Heart right ventricle (tissue), 16 donors: ENCODE measurements around the gene PRICKLE4. TPM values are rescaled to one million over a fixed set of nuclear protein-coding genes. Genes with fewer than 3 reads are reported as not detected.
"Not testable (repeated sequence)": the region's sequence is repeated elsewhere in the genome, so short reads cannot be mapped to it uniquely, and the experiment has no call there.

Source experiments
- ATAC-seq, 8 donors: fragments of 200-7000 bp; cut with Tn5 transposase; one replicate each; pipeline ENCODE4 v1.9.1; 2020; ENCODE audit warnings: mild to moderate bottlenecking in 8 of 8, moderate library complexity in 8 of 8, moderate number of reproducible peaks in 1 of 8
- DNase-seq, 2 donors: peaks; one replicate each; pipeline ENCODE4 v3.0.0-alpha.2; 2020
- H3K27ac ChIP-seq, 10 donors: fragments of 200-600 bp; sonication (generic) in 2 of 10; one replicate each; pipeline versions ENCODE4 v1.5.0 to v1.8.0; 2020 to 2022; ENCODE audit warnings: mild to moderate bottlenecking in 3 of 10
- H3K27me3 ChIP-seq, 7 donors: fragments of 200-600 bp; one replicate each; pipeline ENCODE4 v1.8.0; 2021 to 2022; ENCODE audit warnings: mild to moderate bottlenecking in 2 of 7
- H3K36me3 ChIP-seq, 9 donors: fragments of 200-600 bp; sonication (generic) in 1 of 9; one replicate each; pipeline versions ENCODE4 v1.5.0 to v1.8.0; 2020 to 2022; ENCODE audit warnings: mild to moderate bottlenecking in 2 of 9
- H3K4me1 ChIP-seq, 9 donors: fragments of 200-600 bp; sonication (generic) in 1 of 9; one replicate each; pipeline versions ENCODE4 v1.5.0 to v1.8.0; 2020 to 2022; ENCODE audit warnings: mild to moderate bottlenecking in 4 of 9
- H3K4me3 ChIP-seq, 10 donors: fragments of 200-600 bp; sonication (generic) in 2 of 10; one replicate each; pipeline versions ENCODE4 v1.5.0 to v1.8.0; 2020 to 2022; ENCODE audit warnings: mild to moderate bottlenecking in 7 of 10, moderate library complexity in 2 of 10
- H3K9me3 ChIP-seq, 11 donors: fragments of 200-600 bp in 10 of 11; sonication (generic) in 2 of 11; one replicate each; pipeline versions ENCODE4 v1.5.0 to v1.8.0; 2013 to 2022; ENCODE audit warnings: mild to moderate bottlenecking in 2 of 11, control low read depth in 1 of 11, moderate library complexity in 1 of 11
- WGBS, 2 donors: extraction: QIAGEN DNeasy Blood & Tissue Kit; methylation state at CpG; one replicate each; pipeline ENCODE4 v1.1.7; 2013; ENCODE audit warnings: inconsistent platforms in 1 of 2; 5-methylcytosine and 5-hydroxymethylcytosine counted together
- intact Hi-C, 10 donors: fragments of 100-400 bp; cut with DNase I; formaldehyde crosslinking; loops; one replicate each; pipeline versions ENCODE4 v1.11.1 to v1.14.2; 2022
- polyA plus RNA-seq, 2 donors: library from polyadenylated mRNA; stranded (reverse); fragments of 200-250 nt; gene quantifications; one replicate each; pipeline ENCODE4 v1.2.3, GENCODE V29; 2013
- total RNA-seq, 10 donors: library from RNA; stranded (reverse); fragmentation: NEBNext Ultra II Directional in 3 of 10; extraction: Animal tissue kit (Norgen Biotek cat#: 25700) in 3 of 10; gene quantifications; one replicate each; pipeline versions ENCODE4 v1.2.1 to v1.2.4, GENCODE V29; 2021 to 2023
- TF ChIP-seq, protein P1 (sequence below), 9 donors: fragments of 200-600 bp; sonication (generic) in 2 of 9; IDR thresholded peaks; one replicate each; pipeline versions ENCODE4 v1.5.0 to v1.8.0; 2021 to 2022; ENCODE audit warnings: antibody characterized with exemption in 9 of 9, mild to moderate bottlenecking in 5 of 9, moderate library complexity in 1 of 9
- donor health status: Arrhythmogenic right ventricular cardiomyopathy.
- donor health status: ischemic (EF 13 %, LVEDD 7.1; RV severe dilation, severe dysfunction).
- donor health status: healthy with polysubstance abuse.
- donor health status: DM: no; HTN: yes; CAD: no.
- donor health status: DM: no; HTN: no; CAD: no.
- donor health status: ischemic (EF 25% LVEDD 6.9; RV normal size, moderate dysfunction).
- donor health status: ischemic (EF 25% LVEDD 5.7; RV mildly dilated, moderate dysfunction).
- donor health status: healthy.
- donor health status: DM: yes; HTN: yes; CAD: no.
- donor health status: Ischemic cardiomyopathy.
- donor health status: ischemic (EF 35%, LVEDD 5.7; RV mildly dilated, moderate dysfunction).
- donor health status: nonischemic (EF 11% LVEDD 7.7; RV severe dilation, severe dysfunction).
- donor health status: DM: yes; HTN: yes; CAD: no.
- donor health status: PGD.
- donor health status: ischemic (EF 29% LVEDD 5.4; RV normal size, mild dysfunction).
- donor health status: nonischemic (EF 23%, LVEDD 6.1; RV moderate dilation, normal function).

Gene PRICKLE4
- total and polyA plus RNA-seq, 12 donors, result 0.38 to 6.1 (median 1.9) TPM

- DNase-seq (no peak), ATAC-seq (no peak)
- intact Hi-C loops, result loop anchor here in 3 of 10 donors (5.0 to 10.0 kb wide), 3 partner anchors 95 to 123 kb away; partner anchors contain the start of genes BYSL (in 1 of the 3), MED20 (in 1 of the 3) and USP49 (in 1 of the 3)
- no peaks in the 10 kb centered on the region for H3K9me3 ChIP-seq
- peaks cover 0 to 66% (median 11%) of the 10 kb centered on the region in 9 donors for H3K36me3 ChIP-seq
- TF ChIP-seq, protein P1, sequence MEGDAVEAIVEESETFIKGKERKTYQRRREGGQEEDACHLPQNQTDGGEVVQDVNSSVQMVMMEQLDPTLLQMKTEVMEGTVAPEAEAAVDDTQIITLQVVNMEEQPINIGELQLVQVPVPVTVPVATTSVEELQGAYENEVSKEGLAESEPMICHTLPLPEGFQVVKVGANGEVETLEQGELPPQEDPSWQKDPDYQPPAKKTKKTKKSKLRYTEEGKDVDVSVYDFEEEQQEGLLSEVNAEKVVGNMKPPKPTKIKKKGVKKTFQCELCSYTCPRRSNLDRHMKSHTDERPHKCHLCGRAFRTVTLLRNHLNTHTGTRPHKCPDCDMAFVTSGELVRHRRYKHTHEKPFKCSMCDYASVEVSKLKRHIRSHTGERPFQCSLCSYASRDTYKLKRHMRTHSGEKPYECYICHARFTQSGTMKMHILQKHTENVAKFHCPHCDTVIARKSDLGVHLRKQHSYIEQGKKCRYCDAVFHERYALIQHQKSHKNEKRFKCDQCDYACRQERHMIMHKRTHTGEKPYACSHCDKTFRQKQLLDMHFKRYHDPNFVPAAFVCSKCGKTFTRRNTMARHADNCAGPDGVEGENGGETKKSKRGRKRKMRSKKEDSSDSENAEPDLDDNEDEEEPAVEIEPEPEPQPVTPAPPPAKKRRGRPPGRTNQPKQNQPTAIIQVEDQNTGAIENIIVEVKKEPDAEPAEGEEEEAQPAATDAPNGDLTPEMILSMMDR (IDR thresholded peaks at IDR 0.05), result no peak
- no peak overlapping the region for H3K27ac ChIP-seq
- 86 to 92% methylated on average over 2 of the region's 2 CpGs for WGBS, 2 donors
- no peaks in the 10 kb centered on the region for H3K27me3 ChIP-seq
- H3K4me1 ChIP-seq, result peaks cover 0 to 12% (median 0%) of the 10 kb centered on the region in 9 donors
- no peak overlapping the region for H3K4me3 ChIP-seq
Observed at GRCh38 chr6:41799559-41799911, 19.0 kb downstream of the PRICKLE4 start.

DNA sequence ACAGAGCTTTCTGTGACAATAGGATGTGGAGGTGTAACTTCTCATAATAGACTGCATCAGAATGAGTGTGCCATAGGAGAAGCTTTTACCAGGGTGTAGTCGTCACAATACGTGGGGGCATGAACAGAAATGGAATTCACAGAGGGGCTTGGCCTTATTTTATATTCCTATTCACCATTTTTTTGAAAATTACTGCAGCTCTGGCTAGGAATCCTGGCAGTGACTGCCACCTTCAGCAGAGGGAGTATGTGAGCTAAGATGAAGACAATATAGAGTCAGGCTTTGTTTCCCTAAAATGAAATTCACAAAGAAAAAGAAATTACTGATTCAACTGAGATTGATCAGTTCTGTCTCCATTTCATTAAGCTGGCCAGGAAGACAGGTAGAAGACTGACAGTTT is 20.8 kb downstream of the PRICKLE4 start:
- Histone ChIP-seq H3K4me1 (peaks cover 0 to 8% (median 0%) of the 10 kb centered on the region in 9 donors), H3K36me3 (peaks cover 0 to 65% (median 16%) of the 10 kb centered on the region in 9 donors), H3K9me3 (no peaks in the 10 kb centered on the region), H3K27me3 (no peaks in the 10 kb centered on the region), H3K4me3 (no peak overlapping the region), H3K27ac (no peak overlapping the region)
- intact Hi-C loops, result no loop called here
- ATAC-seq (no peak), DNase-seq (no peak)
- 62 to 79% methylated on average over 2 of the region's 2 CpGs for WGBS, 2 donors
- TF ChIP-seq, protein P1 (IDR thresholded peaks at IDR 0.05), result peak in 7 of 9 donors; percentile 20 to 52 (median 37)

- Histone ChIP-seq H3K4me1 (peaks cover 0 to 8% (median 0%) of the 10 kb centered on the region in 9 donors), H3K9me3 (no peaks in the 10 kb centered on the region), H3K36me3 (peaks cover 0 to 22% (median 8%) of the 10 kb centered on the region in 9 donors), H3K27me3 (no peaks in the 10 kb centered on the region), H3K27ac (no peak overlapping the region), H3K4me3 (no peak overlapping the region)
- 93% methylated on average over 73 to 74 of the region's 74 CpGs for WGBS, 2 donors
- ATAC-seq, result peak in 1 of 8 donors; percentile 74
- DNase-seq, result no peak
- TF ChIP-seq, protein P1 (IDR thresholded peaks at IDR 0.05), result no peak
- intact Hi-C loops, result no loop called here
Observed at GRCh38 chr6:41805830-41806774, 25.5 kb downstream of the PRICKLE4 start.

- peaks cover 0 to 13% (median 4%) of the 10 kb centered on the region in 9 donors for H3K4me1 ChIP-seq
- H3K4me3 ChIP-seq, result no peak overlapping the region
- H3K27me3 ChIP-seq, result no peaks in the 10 kb centered on the region
- H3K9me3 ChIP-seq, result no peaks in the 10 kb centered on the region
- ATAC-seq (no peak), DNase-seq (no peak)
- H3K36me3 ChIP-seq, result peaks cover 0 to 7% (median 4%) of the 10 kb centered on the region in 9 donors
- intact Hi-C loops, result no loop called here
- H3K27ac ChIP-seq, result no peak overlapping the region
- TF ChIP-seq, protein P1 (IDR thresholded peaks at IDR 0.05), result no peak
- 96% methylated on average over 3 of the region's 3 CpGs for WGBS, 2 donors
Observed at GRCh38 chr6:41811095-41811494, 30.5 kb downstream of the PRICKLE4 start.

DNA sequence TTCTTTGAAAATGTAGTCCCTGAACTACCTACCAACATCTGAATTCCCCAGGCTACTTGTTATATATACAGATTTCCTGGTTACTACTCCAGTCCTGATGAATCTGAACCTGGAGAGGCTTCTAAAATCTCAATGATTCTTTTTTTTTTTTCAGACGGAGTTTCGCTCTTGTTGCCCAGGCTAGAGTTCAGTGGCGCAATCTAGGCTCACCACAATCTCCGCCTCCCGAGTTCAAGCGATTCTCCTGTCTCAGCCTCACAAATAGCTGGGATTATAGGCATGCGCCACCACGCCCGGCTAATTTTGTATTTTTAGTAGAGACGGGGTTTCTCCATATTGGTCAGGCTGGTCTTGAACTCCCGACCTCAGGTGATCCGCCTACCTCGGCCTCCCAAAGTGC is 31.4 kb downstream of the PRICKLE4 start:
- H3K9me3 ChIP-seq, H3K27ac ChIP-seq, H3K27me3 ChIP-seq, DNase-seq, ATAC-seq, H3K4me3 ChIP-seq, H3K36me3 ChIP-seq, intact Hi-C loops: not testable (repeated sequence)
- 96 to 97% methylated on average over 13 of the region's 13 CpGs for WGBS, 2 donors
- peaks cover 0 to 14% (median 4%) of the 10 kb centered on the region in 9 donors for H3K4me1 ChIP-seq
